ENCODE results near the gene DOCK4. TPM values are rescaled to one million over a fixed set of nuclear protein-coding genes. Genes with fewer than 3 reads are reported as not detected.

Gene DOCK4
- total RNA-seq, 2 experiments from 2014 or later, result 1.4 to 1.7 TPM

DNA sequence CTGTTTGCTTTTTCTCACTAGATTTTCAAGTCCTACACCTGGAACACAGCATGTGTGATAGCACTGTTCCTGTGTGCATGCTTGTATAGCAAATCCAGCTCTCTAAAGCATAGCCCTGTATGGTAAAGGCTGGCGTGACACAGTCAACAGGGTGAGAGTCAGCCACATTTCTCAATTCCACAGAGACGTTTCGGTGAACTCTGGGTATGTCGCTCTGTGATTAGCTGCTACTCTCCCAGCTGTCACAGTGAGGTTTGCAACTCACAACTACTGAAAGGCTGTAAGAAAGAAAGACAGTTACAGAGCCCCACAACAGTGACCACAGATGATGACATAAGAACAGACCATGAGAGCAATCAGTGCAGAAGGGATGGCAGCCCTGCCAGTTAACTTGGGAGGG lies 473.3 kb downstream of the DOCK4 start:
- no peaks in the 10 kb centered on the region for H3K36me3 Mint-ChIP-seq
- no peaks in the 10 kb centered on the region for H3K4me1 Mint-ChIP-seq
- H3K27ac Mint-ChIP-seq, result no peak overlapping the region
- H3K4me3 Mint-ChIP-seq, result no peak overlapping the region
- no peaks in the 10 kb centered on the region for H3K27me3 Mint-ChIP-seq
- POLR2A ChIA-PET, result no interaction called here
- no peaks in the 10 kb centered on the region for H3K9me3 Mint-ChIP-seq
- DNase-seq (no peak), ATAC-seq (ENCODE audit: low read depth) (no peak)

DNA sequence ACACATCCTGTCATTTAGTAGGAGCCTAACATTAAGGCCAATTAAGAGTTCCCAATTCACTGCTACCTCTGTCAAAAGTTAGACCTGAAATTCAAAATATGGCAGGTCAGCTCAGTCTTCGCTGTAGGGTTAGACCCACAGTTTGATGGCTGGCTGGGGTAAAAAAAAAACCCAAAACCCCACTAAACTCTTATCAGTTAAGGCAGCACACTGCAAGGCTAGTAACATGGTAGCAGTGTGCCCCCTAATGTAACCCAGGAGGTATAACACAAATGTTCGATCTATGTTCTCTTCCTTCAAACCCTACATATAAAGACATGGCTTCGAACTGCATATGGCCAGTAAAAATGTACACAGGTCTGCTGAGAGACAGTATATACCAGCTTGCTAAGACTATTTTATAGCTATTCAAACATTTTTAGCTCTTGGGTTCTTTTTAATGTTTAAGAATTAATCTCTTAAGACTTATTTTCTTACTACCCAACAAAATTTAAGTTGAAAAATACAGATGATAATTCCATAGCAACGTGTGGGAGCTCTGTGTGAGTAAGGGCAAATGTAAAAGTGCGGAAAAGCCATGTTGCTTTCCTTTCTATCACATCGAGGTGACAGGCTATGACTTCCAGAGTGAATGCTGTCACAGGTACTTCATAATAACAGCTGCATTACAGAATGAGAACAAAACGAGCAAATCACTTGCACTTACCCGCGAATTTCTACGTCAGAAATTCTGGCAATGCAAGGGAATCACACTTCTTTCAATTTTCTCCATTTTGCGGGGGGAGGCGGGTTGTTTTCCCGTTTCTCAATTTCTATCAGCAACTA lies 475.5 kb downstream of the DOCK4 start:
- ATAC-seq (ENCODE audit: low read depth) (peak; percentile 52), DNase-seq (no peak)
- no peaks in the 10 kb centered on the region for H3K27me3 Mint-ChIP-seq
- POLR2A ChIA-PET, result no interaction called here
- no peaks in the 10 kb centered on the region for H3K9me3 Mint-ChIP-seq
- H3K4me1 Mint-ChIP-seq, result no peaks in the 10 kb centered on the region
- H3K4me3 Mint-ChIP-seq, result no peak overlapping the region
- no peaks in the 10 kb centered on the region for H3K36me3 Mint-ChIP-seq
- no peak overlapping the region for H3K27ac Mint-ChIP-seq

DNA sequence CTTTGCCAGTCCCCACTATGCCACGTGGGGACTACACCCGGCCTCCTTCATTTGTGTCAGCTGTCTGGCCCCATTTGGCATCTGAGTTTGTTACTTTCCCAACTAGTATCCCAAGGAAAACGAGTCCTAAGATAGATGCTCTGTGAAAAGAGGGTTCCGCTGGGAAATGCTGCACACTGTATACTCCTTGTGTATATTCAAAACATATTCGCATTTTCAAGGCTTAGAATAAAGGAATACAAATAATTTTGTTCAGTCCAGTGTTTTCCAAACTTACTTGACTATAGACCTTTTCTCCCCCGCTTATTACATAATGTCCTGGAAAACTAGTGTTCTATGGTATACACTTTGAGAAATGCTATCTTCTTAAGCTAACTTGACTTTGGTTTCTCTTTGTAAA lies 476.1 kb downstream of the DOCK4 start:
- Mint-ChIP-seq H3K36me3 (no peaks in the 10 kb centered on the region), H3K4me3 (no peak overlapping the region), H3K27me3 (no peaks in the 10 kb centered on the region)

DNA sequence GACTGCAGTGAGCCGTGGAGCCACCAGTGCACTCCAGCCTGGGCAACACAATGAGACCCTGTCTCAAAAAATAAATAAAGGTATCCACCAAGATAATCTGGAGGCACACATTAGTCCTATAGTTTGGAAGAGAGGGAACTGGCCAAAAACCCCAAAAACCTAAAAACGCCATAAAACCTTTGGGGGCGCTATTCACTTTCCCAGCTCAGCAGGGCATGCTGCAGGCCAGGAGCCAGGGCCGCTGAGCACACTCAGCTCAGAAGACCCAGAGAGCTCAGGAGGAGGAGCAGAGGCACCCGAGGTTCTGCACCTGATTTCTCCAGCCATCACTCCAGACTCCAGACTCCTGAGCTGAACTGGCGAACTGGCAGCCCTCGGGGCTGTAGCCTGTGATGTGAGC lies 476.7 kb downstream of the DOCK4 start:
- H3K4me3 Mint-ChIP-seq, result no peak overlapping the region
- H3K9me3 Mint-ChIP-seq, result no peaks in the 10 kb centered on the region
- H3K4me1 Mint-ChIP-seq, result no peaks in the 10 kb centered on the region
- H3K27ac Mint-ChIP-seq, result no peak overlapping the region
- ATAC-seq (ENCODE audit: low read depth) (no peak), DNase-seq (no peak)
- H3K27me3 Mint-ChIP-seq, result no peaks in the 10 kb centered on the region
- H3K36me3 Mint-ChIP-seq, result no peaks in the 10 kb centered on the region
- POLR2A ChIA-PET, result no interaction called here

More for the DNA sequence above, 476.1 kb downstream of the DOCK4 start:
- POLR2A ChIA-PET, result no interaction called here
- no peaks in the 10 kb centered on the region for H3K9me3 Mint-ChIP-seq
- H3K4me1 Mint-ChIP-seq, result no peaks in the 10 kb centered on the region
- ATAC-seq (ENCODE audit: low read depth) (no peak), DNase-seq (no peak)
- H3K27ac Mint-ChIP-seq, result no peak overlapping the region

DNA sequence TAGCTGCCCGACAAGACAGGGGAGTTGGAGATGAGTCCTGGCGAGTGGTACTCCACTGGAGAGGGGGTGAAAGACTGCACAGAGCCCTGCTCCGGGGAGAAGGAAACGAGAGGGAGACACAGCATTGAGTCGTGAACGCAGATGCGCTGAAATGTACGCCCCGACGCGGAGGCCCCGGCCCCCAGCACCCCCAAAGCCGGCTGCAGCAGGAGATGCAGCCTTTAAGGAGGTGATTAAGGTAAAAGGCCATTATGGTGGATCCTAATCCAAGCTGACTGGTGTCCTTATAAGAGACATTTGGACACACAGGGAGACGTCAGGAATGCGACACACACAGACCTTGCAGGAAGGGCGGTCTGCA lies 477.6 kb downstream of the DOCK4 start:
- peaks cover 3% of the 10 kb centered on the region for H3K27me3 Mint-ChIP-seq
- ATAC-seq (ENCODE audit: low read depth) (no peak), DNase-seq (no peak)
- no peaks in the 10 kb centered on the region for H3K36me3 Mint-ChIP-seq
- H3K27ac Mint-ChIP-seq, result no peak overlapping the region
- no peaks in the 10 kb centered on the region for H3K4me1 Mint-ChIP-seq
- H3K9me3 Mint-ChIP-seq, result no peaks in the 10 kb centered on the region
- POLR2A ChIA-PET, result no interaction called here
- H3K4me3 Mint-ChIP-seq, result no peak overlapping the region

DNA sequence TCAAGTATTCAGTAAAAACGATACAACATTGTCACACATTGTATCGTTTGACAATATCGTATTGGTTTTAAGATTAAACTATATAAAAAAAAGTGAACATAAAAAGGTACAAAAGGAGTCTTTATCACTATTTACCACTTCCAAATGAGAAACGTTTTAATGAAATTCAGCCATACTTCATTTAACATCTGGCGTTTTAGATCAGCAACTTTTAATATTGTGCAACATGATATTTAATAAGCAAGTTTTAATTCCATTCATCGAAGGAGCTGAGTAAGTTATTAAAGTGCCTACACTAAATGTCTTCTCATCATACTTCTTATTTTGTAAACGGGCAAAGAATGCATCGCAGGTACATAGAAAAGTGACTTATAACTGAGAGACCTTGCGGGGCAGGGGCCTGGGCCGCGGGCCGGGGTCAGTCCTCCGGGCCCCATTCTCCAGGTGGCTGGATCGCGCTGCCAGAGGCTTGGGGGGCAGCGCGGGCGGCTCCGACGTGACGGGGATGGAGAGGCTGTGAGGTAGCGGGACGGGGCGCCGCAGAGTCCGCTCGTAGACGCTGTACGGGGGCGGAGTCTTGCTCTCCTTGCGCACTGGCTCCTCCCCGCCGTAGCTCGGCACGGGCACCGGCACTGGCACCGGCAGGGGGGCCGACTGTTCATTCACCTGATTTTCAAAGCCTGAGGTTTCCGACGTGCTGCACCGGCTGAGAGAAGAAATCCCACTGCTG lies 478.1 kb downstream of the DOCK4 start:
- no peak for DNase-seq

DNA sequence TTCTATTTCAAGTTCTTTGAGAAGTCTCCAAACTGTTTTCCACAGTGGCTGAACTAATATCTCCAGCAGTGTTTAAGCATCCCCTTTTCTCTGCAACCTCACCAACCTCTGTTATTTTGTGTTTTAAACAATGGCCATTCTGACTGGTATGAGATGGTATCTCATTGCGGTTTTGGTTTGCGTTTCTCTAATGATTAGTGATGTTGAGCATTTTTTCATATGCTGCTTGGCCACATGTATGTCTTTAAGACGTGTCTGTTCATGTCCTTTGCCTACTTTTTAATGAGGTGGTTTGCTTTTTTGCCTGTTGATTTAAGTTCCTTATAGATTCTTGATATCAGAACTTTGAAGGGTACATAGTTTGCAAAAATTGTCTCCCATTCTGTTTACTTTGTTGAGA lies 487.3 kb downstream of the DOCK4 start:
- ATAC-seq (ENCODE audit: low read depth), result no peak
- H3K27ac Mint-ChIP-seq, result no peak overlapping the region
- no peaks in the 10 kb centered on the region for H3K36me3 Mint-ChIP-seq

More for the DNA sequence above, 478.1 kb downstream of the DOCK4 start:
- H3K9me3 Mint-ChIP-seq, result no peaks in the 10 kb centered on the region
- H3K36me3 Mint-ChIP-seq, result no peaks in the 10 kb centered on the region
- H3K27me3 Mint-ChIP-seq, result peaks cover 3% of the 10 kb centered on the region
- POLR2A ChIA-PET, result no interaction called here
- no peak for ATAC-seq (ENCODE audit: low read depth)
- H3K4me1 Mint-ChIP-seq, result no peaks in the 10 kb centered on the region
- H3K27ac Mint-ChIP-seq, result no peak overlapping the region
- H3K4me3 Mint-ChIP-seq, result no peak overlapping the region

DNA sequence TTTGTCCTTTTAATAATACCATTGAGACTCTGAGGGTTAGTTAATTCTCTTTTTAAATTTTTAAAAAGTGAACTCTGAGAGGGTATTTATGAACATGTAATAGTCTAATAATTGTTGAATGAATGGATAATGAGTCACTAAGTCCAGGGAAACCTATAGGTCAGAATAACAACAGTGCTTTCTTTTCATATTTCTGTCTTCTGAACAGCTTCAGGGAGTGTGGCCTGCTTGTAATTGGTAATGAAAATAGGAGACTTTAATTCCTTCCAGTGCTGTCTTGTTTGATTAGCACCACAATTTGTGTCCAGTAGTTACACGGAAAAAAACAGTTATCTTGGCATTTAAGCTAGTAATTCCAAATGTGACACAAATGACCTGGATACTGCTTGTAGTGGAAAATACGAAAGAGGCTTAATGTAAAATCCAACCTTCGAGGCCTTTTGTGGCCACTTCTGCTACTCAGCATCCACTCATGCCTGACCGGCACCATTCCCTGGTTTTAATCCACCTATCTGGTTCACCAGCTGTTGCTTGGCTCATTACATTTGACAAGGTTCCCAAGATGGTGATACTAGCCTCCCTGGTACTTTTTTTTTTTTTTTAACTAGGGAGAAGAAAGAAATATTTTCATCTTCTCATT lies 494.7 kb downstream of the DOCK4 start:
- Mint-ChIP-seq H3K27ac (no peak overlapping the region), H3K4me3 (no peak overlapping the region), H3K9me3 (no peaks in the 10 kb centered on the region), H3K4me1 (no peaks in the 10 kb centered on the region), H3K27me3 (no peaks in the 10 kb centered on the region), H3K36me3 (no peaks in the 10 kb centered on the region)
- POLR2A ChIA-PET, result no interaction called here
- DNase-seq (no peak), ATAC-seq (ENCODE audit: low read depth) (no peak)

More for the DNA sequence above, 487.3 kb downstream of the DOCK4 start:
- POLR2A ChIA-PET, result no interaction called here
- DNase-seq, result no peak
- Mint-ChIP-seq H3K27me3 (peaks cover 2% of the 10 kb centered on the region), H3K9me3 (no peaks in the 10 kb centered on the region), H3K4me1 (no peaks in the 10 kb centered on the region), H3K4me3 (no peak overlapping the region)

DNA sequence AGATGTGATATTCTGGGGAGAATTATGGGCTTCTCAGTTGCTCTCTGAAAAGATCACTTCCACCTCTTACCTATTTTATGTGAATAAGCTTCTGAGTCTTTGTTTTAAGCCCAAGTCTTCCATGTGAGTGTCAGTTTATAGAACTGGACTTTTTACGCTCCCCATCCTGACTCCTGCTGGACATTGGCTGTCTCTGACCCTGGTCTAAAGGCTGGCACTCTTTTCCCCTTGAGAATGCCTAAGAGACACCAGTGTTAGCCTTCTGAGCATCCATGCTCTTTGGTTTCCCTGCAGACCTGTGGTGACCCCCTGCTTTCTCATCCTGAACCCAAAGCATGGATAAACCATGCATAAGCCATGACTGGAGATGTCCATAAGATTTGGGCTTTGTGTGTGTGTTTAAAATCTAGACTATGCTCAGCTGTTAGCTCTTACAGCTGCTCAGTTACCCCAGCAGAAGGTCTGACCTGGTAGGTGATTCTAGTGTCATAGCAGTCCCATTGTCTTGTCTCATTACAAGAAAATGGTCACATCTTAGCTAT lies 495.3 kb downstream of the DOCK4 start:
- Mint-ChIP-seq H3K9me3 (no peaks in the 10 kb centered on the region), H3K27ac (no peak overlapping the region), H3K4me3 (no peak overlapping the region), H3K27me3 (no peaks in the 10 kb centered on the region), H3K4me1 (no peaks in the 10 kb centered on the region), H3K36me3 (no peaks in the 10 kb centered on the region)
- ATAC-seq (ENCODE audit: low read depth) (no peak), DNase-seq (no peak)
- POLR2A ChIA-PET, result no interaction called here

DNA sequence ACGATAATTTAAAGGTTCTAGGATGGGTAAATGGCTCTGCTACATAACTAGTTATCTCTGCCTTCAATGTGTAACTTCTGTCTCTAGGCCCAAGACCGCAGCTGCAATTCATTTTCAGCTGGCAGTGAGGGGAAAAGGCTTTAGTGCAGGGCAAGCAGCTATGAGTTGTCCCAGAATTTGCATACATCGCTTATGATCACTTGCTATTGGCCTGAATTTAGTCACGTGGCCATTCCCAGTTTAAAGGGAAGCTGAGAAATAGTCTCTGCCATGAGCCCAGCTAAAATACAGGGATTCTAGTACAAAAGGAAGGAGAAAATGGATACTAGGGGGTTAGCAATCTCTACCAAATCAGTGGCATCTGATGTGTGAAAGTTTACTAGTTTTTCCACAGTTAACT lies 498.1 kb downstream of the DOCK4 start:
- Mint-ChIP-seq H3K27me3 (peaks cover 6% of the 10 kb centered on the region), H3K4me1 (no peaks in the 10 kb centered on the region), H3K27ac (no peak overlapping the region), H3K36me3 (no peaks in the 10 kb centered on the region), H3K4me3 (no peak overlapping the region), H3K9me3 (no peaks in the 10 kb centered on the region)
- POLR2A ChIA-PET, result no interaction called here
- DNase-seq (no peak), ATAC-seq (ENCODE audit: low read depth) (no peak)

DNA sequence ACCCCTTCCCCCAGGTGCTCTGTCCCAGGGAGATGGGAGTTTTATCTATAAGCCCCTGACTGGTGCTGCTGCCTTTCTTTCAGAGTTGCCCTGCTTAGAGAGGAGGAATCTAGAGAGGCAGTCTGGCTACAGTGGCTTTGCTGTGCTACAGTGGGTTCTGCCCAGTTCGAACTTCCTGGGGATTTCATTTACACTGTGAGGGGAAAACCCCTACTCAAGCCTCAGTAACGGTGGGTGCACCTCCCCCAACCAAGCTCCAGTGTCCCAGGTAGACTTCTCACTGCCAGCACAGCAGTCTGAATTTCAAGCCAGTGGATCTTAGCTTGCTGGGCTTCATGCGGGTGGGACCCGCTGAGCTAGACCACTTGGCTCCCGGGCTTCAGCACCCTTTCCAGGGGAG lies 500.4 kb downstream of the DOCK4 start:
- POLR2A ChIA-PET, result no interaction called here
- H3K27me3 Mint-ChIP-seq, result peaks cover 6% of the 10 kb centered on the region
- H3K36me3 Mint-ChIP-seq, result no peaks in the 10 kb centered on the region
- no peak overlapping the region for H3K27ac Mint-ChIP-seq
- no peaks in the 10 kb centered on the region for H3K4me1 Mint-ChIP-seq
- H3K9me3 Mint-ChIP-seq, result no peaks in the 10 kb centered on the region
- ATAC-seq (ENCODE audit: low read depth) (no peak), DNase-seq (no peak)
- no peak overlapping the region for H3K4me3 Mint-ChIP-seq

DNA sequence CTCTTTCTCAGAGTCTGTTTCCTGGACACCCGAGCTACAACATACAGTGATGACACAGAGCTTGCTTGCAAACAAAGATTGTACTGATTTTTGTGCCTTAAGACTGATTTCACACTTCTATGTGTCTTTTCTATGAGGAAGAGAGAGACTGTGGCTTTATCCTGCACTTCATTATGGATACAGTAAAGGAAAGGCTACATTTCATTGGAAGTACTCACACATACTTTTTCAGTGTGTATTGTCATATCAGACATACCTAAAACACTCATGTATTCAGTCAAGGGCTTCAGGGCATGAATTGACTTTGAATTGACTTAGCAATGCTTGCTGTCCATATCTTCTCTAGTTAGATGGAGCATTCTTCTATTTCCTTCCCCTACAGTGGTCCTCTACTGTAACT lies 508.4 kb downstream of the DOCK4 start:
- POLR2A ChIA-PET, result no interaction called here
- no peaks in the 10 kb centered on the region for H3K4me1 Mint-ChIP-seq
- ATAC-seq (ENCODE audit: low read depth) (no peak), DNase-seq (no peak)
- no peak overlapping the region for H3K27ac Mint-ChIP-seq
- peaks cover 1% of the 10 kb centered on the region for H3K9me3 Mint-ChIP-seq
- peaks cover 4% of the 10 kb centered on the region for H3K27me3 Mint-ChIP-seq
- no peak overlapping the region for H3K4me3 Mint-ChIP-seq
- no peaks in the 10 kb centered on the region for H3K36me3 Mint-ChIP-seq

DNA sequence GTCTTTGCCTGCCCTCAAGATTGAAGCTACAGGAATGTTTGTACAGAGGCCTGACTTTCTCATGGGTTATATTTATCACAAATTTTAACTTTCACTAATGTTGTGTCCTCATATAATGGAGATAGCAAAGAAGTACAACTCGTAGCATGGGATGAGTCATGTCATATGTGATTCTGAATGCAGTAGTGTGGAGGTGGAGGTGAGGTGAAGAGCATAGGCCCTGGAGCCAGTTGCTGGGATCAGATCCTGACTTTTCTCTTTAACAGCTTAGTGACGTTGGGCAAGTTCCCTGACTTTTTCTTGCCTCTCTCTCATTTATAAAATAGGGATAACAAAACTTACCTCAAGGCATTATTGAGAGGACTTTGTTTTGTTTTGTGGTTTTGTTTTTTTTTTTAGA lies 511.8 kb downstream of the DOCK4 start:
- no peak for ATAC-seq (ENCODE audit: low read depth)
- Mint-ChIP-seq H3K4me3 (no peak overlapping the region), H3K4me1 (no peaks in the 10 kb centered on the region), H3K9me3 (peaks cover 1% of the 10 kb centered on the region), H3K27ac (no peak overlapping the region), H3K36me3 (no peaks in the 10 kb centered on the region), H3K27me3 (peaks cover 5% of the 10 kb centered on the region)
- POLR2A ChIA-PET, result no interaction called here
- DNase-seq, result no peak

Measured in activated naive CD8-positive, alpha-beta T cell treated with anti-CD3 and anti-CD28 coated beads, Interleukin-2, amount 10 ng/mL, durations not matched to agents 7 days and 5 days (primary cell).